Uterus (tissue), 4 donors: Measurements from ENCODE around the gene BCAR3. TPM values are rescaled to one million over a fixed set of nuclear protein-coding genes. Genes with fewer than 3 reads are reported as not detected.
A peak's percentile ranks its signal among the peaks of the same experiment; 100 is the strongest.

ENCODE experiments used
- DNase-seq, 2 donors: peaks; one replicate each; pipeline ENCODE4 v3.0.0-alpha.2; 2019 to 2020
- H3K27ac ChIP-seq, 2 donors: fragments of 200-600 bp; sonication (generic); 1 replicate in 1 of 2; 2 replicates in 1 of 2; pipeline ENCODE4 v1.5.1; 2016 to 2018
- H3K27me3 ChIP-seq, 2 donors: fragments of 200-600 bp; sonication (generic); one replicate each; pipeline ENCODE4 v1.5.1; 2018 to 2019; ENCODE audit warnings: control low read depth in 1 of 2
- H3K36me3 ChIP-seq, 2 donors: fragments of 200-600 bp; sonication (generic); one replicate each; pipeline ENCODE4 v1.5.1; 2019; ENCODE audit warnings: control low read depth in 1 of 2
- H3K4me1 ChIP-seq, 2 donors: fragments of 200-600 bp; sonication (generic); one replicate each; pipeline ENCODE4 v1.5.1; 2018 to 2019; ENCODE audit warnings: control low read depth in 1 of 2
- H3K4me3 ChIP-seq, 2 donors: fragments of 200-600 bp; sonication (generic); 1 replicate in 1 of 2; 2 replicates in 1 of 2; pipeline ENCODE4 v1.5.1; 2018 to 2019; ENCODE audit warnings: mild to moderate bottlenecking in 1 of 2
- H3K9me3 ChIP-seq, 2 donors: fragments of 200-600 bp; sonication (generic); one replicate each; pipeline ENCODE4 v1.5.1; 2019; ENCODE audit warnings: control low read depth in 1 of 2
- POLR2A ChIP-seq, 2 donors: fragments of 450-650 bp; IDR thresholded peaks; one replicate each; pipeline ENCODE4 v1.6.1; 2016; ENCODE audit warnings: antibody characterized with exemption in 2 of 2, mild to moderate bottlenecking in 1 of 2, moderate library complexity in 1 of 2
- intact Hi-C: fragments of 100-400 bp; cut with DNase I; formaldehyde crosslinking; loops from one replicate; pipeline ENCODE4 v1.15.1; 2023; ENCODE audit warnings: low total_unique reads
- total RNA-seq, 4 donors: library from RNA; depleted of rRNA in 3 of 4; stranded (reverse); fragments of >200 nt in 3 of 4; gene quantifications; one replicate each; pipeline versions ENCODE4 v1.1.0 to v1.2.4, GENCODE V29; 2014 to 2023
- TF ChIP-seq, protein P1 (sequence below), 4 experiments: fragments of 200-600 bp in 2 of 4; fragments of 450-650 bp in 2 of 4; sonication (generic) in 2 of 4; IDR thresholded peaks; one replicate each; pipeline ENCODE4 v1.5.1; 2016 to 2019; ENCODE audit warnings: antibody characterized with exemption in 4 of 4, mild to moderate bottlenecking in 2 of 4, moderate library complexity in 1 of 4
- donor health status: DM: yes; HTN: yes; CAD: no.

BCAR3 gene
- total RNA-seq, 4 donors from 2014 or later: 8.5 to 56.8 (median 20.2) TPM

DNA sequence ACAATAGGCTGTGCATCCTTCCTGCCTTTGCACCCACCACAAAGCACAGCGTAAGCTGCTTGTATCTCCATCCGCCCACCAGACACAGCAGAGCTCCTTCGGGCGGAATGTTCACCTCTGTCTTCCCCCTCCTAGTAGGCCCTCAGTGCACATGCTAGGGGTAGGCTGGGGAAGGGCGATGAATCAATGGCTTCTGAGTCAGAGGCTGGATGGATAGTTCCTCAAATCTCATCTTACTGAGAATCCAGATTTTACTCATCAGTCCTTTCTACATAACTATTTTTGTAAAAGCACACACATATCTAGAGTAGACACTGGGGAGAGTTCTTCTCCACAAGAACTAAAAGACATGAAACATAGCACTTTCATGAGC, 73.8 kb downstream of the BCAR3 start:
- peak overlapping the region; percentile 47 to 61 for H3K27ac ChIP-seq
- intact Hi-C loops: no loop called here
- H3K4me1 ChIP-seq: peaks cover 0 to 3% of the 10 kb centered on the region in 2 donors

DNA sequence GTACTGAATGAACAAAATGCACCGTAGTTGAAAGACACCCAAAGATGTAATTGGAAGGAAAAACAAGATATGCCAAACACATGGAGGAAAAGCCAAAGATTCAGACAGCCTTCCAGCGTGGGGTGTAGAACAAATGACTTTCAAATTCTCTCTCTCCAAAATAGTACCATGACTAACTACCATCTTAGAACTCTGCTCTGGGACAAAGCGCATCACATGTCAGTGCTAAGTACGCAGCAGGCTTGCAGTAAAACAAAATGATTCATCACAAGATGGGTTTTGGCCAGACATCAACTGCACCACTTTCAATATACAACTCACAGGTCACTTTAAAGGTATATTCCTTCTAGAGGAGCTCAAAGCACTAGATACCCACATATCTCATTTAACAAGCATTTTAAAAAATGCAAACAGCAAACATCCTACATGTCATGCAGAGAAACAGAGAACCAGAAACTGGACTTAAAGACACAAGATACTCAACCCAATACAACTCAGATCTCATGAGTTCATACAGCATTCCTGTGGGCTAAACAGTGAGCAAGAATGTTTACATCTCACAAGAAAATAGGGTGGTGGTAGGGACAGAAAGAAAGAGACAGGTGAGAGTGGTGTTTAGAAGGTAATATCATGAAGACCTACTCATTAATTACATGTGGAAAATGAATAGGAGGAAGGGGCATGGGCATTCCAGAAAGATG, 75.7 kb downstream of the BCAR3 start:
- peak in 1 of 2 donors; percentile 44 for DNase-seq
- peak overlapping the region in 1 of 2 donors; percentile 34 for H3K27ac ChIP-seq
- intact Hi-C loops: no loop called here

More for the DNA sequence above, 73.8 kb downstream of the BCAR3 start:
- H3K9me3 ChIP-seq: no peaks in the 10 kb centered on the region
- TF ChIP-seq, protein P1, sequence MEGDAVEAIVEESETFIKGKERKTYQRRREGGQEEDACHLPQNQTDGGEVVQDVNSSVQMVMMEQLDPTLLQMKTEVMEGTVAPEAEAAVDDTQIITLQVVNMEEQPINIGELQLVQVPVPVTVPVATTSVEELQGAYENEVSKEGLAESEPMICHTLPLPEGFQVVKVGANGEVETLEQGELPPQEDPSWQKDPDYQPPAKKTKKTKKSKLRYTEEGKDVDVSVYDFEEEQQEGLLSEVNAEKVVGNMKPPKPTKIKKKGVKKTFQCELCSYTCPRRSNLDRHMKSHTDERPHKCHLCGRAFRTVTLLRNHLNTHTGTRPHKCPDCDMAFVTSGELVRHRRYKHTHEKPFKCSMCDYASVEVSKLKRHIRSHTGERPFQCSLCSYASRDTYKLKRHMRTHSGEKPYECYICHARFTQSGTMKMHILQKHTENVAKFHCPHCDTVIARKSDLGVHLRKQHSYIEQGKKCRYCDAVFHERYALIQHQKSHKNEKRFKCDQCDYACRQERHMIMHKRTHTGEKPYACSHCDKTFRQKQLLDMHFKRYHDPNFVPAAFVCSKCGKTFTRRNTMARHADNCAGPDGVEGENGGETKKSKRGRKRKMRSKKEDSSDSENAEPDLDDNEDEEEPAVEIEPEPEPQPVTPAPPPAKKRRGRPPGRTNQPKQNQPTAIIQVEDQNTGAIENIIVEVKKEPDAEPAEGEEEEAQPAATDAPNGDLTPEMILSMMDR (IDR thresholded peaks at IDR 0.05): no peak
- no peak for TF ChIP-seq POLR2A (IDR thresholded peaks at IDR 0.05)
- no peaks in the 10 kb centered on the region for H3K36me3 ChIP-seq
- no peaks in the 10 kb centered on the region for H3K27me3 ChIP-seq
- no peak for DNase-seq
- H3K4me3 ChIP-seq: no peak overlapping the region

GRCh38 chr1:93605026-93605568, 76.5 kb downstream of the BCAR3 start:
- no peaks in the 10 kb centered on the region for H3K9me3 ChIP-seq
- H3K27ac ChIP-seq: peak overlapping the region in 1 of 2 donors; percentile 34
- no peaks in the 10 kb centered on the region for H3K36me3 ChIP-seq
- intact Hi-C loops: no loop called here
- H3K27me3 ChIP-seq: no peaks in the 10 kb centered on the region
- no peak for DNase-seq
- TF ChIP-seq POLR2A (IDR thresholded peaks at IDR 0.05): no peak
- TF ChIP-seq, protein P1 (IDR thresholded peaks at IDR 0.05): no peak
- peaks cover 0 to 3% of the 10 kb centered on the region in 2 donors for H3K4me1 ChIP-seq
- no peak overlapping the region for H3K4me3 ChIP-seq

More for the DNA sequence above, 75.7 kb downstream of the BCAR3 start:
- no peak for TF ChIP-seq POLR2A (IDR thresholded peaks at IDR 0.05)
- TF ChIP-seq, protein P1 (IDR thresholded peaks at IDR 0.05): no peak
- Histone ChIP-seq H3K4me1 (peaks cover 0 to 3% of the 10 kb centered on the region in 2 donors), H3K4me3 (no peak overlapping the region), H3K27me3 (no peaks in the 10 kb centered on the region), H3K36me3 (no peaks in the 10 kb centered on the region), H3K9me3 (no peaks in the 10 kb centered on the region)

DNA sequence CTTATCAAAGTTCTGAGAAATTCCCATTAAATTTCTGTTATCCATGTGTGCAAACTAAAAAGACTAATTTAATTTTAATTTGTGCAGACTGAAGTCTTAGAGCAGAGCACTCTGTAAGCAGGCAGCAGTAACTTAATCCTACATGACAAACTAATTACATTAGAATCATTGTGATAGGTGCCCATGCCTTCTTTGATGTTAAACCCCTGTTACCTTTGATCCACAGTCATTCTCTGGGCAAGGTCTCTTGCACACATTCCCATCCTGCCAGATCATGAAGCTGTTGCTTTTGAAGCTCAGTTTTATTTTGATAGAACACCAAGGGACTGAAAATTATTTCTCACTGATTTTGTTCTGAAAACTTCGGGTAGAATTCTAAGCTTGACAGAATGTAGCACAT, 77.2 kb downstream of the BCAR3 start:
- TF ChIP-seq, protein P1 (IDR thresholded peaks at IDR 0.05): no peak
- no peak for TF ChIP-seq POLR2A (IDR thresholded peaks at IDR 0.05)
- H3K9me3 ChIP-seq: no peaks in the 10 kb centered on the region
- H3K36me3 ChIP-seq: no peaks in the 10 kb centered on the region
- no peaks in the 10 kb centered on the region for H3K27me3 ChIP-seq
- H3K4me3 ChIP-seq: no peak overlapping the region
- H3K4me1 ChIP-seq: peaks cover 0 to 3% of the 10 kb centered on the region in 2 donors
- H3K27ac ChIP-seq: no peak overlapping the region
- DNase-seq: no peak
- intact Hi-C loops: no loop called here

GRCh38 chr1:93603601-93604000, 78.0 kb downstream of the BCAR3 start:
- no peaks in the 10 kb centered on the region for H3K27me3 ChIP-seq
- H3K27ac ChIP-seq: no peak overlapping the region
- no peak overlapping the region for H3K4me3 ChIP-seq
- H3K4me1 ChIP-seq: peaks cover 0 to 3% of the 10 kb centered on the region in 2 donors
- intact Hi-C loops: no loop called here
- no peak for DNase-seq
- no peaks in the 10 kb centered on the region for H3K36me3 ChIP-seq
- no peaks in the 10 kb centered on the region for H3K9me3 ChIP-seq
- TF ChIP-seq, protein P1 (IDR thresholded peaks at IDR 0.05): no peak
- TF ChIP-seq POLR2A (IDR thresholded peaks at IDR 0.05): no peak
